SU-DHL-6 (cell line): Measurements from ENCODE around the gene TCF12.

ENCODE experiments used
- EZH2phosphoT487 ChIP-seq: fragments of 200-600 bp; sonication (generic), shearing (Covaris generic); conservative IDR thresholded peaks from 2 replicates; pipeline ENCODE4 v1.6.1; 2018; ENCODE audit warnings: mild to moderate bottlenecking, antibody characterized with exemption, low read length, moderate library complexity, mixed read lengths
- TF ChIP-seq, protein P1 (sequence below): fragments of 200-600 bp; sonication (generic); IDR thresholded peaks from one replicate; pipeline ENCODE4 v1.5.1; 2017; ENCODE audit warnings: antibody characterized with exemption, mild to moderate bottlenecking, low read length, moderate library complexity; ENCODE audit not compliant: insufficient read depth, poor library complexity, severe bottlenecking

DNA sequence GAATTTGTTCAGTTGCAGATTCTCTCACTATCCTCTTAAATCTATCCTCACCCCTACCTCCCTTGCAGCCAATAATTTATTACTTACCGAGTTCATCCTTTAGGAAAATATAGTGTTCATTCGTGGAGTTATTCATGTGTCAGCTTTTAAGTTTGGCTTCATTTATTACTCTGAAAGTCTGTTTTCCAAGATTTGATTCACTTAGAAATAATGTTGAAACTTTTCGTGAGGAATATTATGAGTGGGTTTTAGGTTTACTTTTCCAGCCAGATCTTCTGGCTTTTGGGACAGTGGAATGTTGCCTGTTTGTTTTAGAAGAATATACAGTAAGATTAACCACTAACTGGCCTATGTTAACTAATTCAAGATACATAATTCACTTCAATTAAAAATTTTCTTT is 296.9 kb downstream of the TCF12 start:
- TF ChIP-seq, protein P1, sequence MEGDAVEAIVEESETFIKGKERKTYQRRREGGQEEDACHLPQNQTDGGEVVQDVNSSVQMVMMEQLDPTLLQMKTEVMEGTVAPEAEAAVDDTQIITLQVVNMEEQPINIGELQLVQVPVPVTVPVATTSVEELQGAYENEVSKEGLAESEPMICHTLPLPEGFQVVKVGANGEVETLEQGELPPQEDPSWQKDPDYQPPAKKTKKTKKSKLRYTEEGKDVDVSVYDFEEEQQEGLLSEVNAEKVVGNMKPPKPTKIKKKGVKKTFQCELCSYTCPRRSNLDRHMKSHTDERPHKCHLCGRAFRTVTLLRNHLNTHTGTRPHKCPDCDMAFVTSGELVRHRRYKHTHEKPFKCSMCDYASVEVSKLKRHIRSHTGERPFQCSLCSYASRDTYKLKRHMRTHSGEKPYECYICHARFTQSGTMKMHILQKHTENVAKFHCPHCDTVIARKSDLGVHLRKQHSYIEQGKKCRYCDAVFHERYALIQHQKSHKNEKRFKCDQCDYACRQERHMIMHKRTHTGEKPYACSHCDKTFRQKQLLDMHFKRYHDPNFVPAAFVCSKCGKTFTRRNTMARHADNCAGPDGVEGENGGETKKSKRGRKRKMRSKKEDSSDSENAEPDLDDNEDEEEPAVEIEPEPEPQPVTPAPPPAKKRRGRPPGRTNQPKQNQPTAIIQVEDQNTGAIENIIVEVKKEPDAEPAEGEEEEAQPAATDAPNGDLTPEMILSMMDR = no peak
- no peak for TF ChIP-seq EZH2phosphoT487
